MCF 10A (cell line): Measurements from ENCODE around the gene BCL7A. TPM values are rescaled to one million over a fixed set of nuclear protein-coding genes. Genes with fewer than 3 reads are reported as not detected.
"Not testable (repeated sequence)": the region's sequence is repeated elsewhere in the genome, so short reads cannot be mapped to it uniquely, and the experiment has no call there.

Experiments used
- BruUV-seq: library from RNA; stranded (reverse); fragments of 400-500 nt; replicated peaks from 2 replicates; lab custom pipeline; 2021; lab: Mats Ljungman, UMichigan
- CTCF ChIA-PET: fragments of 300-600 bp; sonication (Branson Sonifier 250); formaldehyde crosslinking; extraction: SDS; loops from one replicate; lab custom pipeline; 2021; ENCODE audit warnings: antibody characterized with exemption, inconsistent platforms; lab: Yijun Ruan, JAX
- POLR2A ChIA-PET: fragments of 300-600, 350-650 bp; sonication (Branson Sonifier 250); formaldehyde crosslinking; extraction: SDS; loops from one replicate; lab custom pipeline; 2020; ENCODE audit warnings: antibody characterized with exemption, inconsistent platforms; lab: Yijun Ruan, JAX
- DNase-seq: peaks from one replicate; pipeline ENCODE4 v3.0.0-alpha.2; 2018; ENCODE audit not compliant: unreplicated experiment
- H3K27ac Mint-ChIP-seq: one replicate; pipeline ENCODE4 v1.8.0; 2022; ENCODE audit warnings: mild to moderate bottlenecking, low read depth, mixed read lengths; ENCODE audit not compliant: unreplicated experiment
- H3K27me3 Mint-ChIP-seq: one replicate; pipeline ENCODE4 v1.8.0; 2022; ENCODE audit warnings: mixed read lengths; ENCODE audit not compliant: insufficient read depth, unreplicated experiment
- H3K36me3 Mint-ChIP-seq: one replicate; pipeline ENCODE4 v1.8.0; 2022; ENCODE audit warnings: mild to moderate bottlenecking, moderate library complexity, mixed read lengths; ENCODE audit not compliant: insufficient read depth, unreplicated experiment
- H3K4me1 Mint-ChIP-seq: one replicate; pipeline ENCODE4 v1.8.0; 2022; ENCODE audit warnings: mixed read lengths; ENCODE audit not compliant: insufficient read depth, unreplicated experiment
- H3K4me3 Mint-ChIP-seq: one replicate; pipeline ENCODE4 v1.8.0; 2022; ENCODE audit warnings: mild to moderate bottlenecking, moderate library complexity, mixed read lengths; ENCODE audit not compliant: unreplicated experiment
- H3K9me3 Mint-ChIP-seq: one replicate; pipeline ENCODE4 v1.8.0; 2022; ENCODE audit warnings: mixed read lengths; ENCODE audit not compliant: unreplicated experiment
- intact Hi-C: fragments of 100-400 bp; cut with micrococcal nuclease; formaldehyde crosslinking; loops from 2 replicates; pipeline ENCODE4 v1.14.1; 2022
- total RNA-seq: library from RNA; stranded (reverse); gene quantifications from 2 replicates; pipeline ENCODE4 v1.2.3, GENCODE V29; 2022
- TF ChIP-seq, protein P1 (sequence below): fragments of 200-600 bp; IDR thresholded peaks from one replicate; pipeline ENCODE4 v1.8.0; 2022; ENCODE audit warnings: antibody characterized with exemption, mild to moderate bottlenecking; ENCODE audit not compliant: unreplicated experiment

BCL7A gene
- total RNA-seq, 1 experiment from 2014 or later, result 18.1 TPM

GRCh38 chr12:122052285-122052684 is 30.6 kb downstream of the BCL7A start:
- Mint-ChIP-seq H3K27ac (peak overlapping the region; percentile 69), H3K36me3 (peaks cover 54% of the 10 kb centered on the region), H3K9me3 (no peaks in the 10 kb centered on the region), H3K4me3 (no peak overlapping the region), H3K27me3 (no peaks in the 10 kb centered on the region), H3K4me1 (no peaks in the 10 kb centered on the region)
- TF ChIP-seq, protein P1, sequence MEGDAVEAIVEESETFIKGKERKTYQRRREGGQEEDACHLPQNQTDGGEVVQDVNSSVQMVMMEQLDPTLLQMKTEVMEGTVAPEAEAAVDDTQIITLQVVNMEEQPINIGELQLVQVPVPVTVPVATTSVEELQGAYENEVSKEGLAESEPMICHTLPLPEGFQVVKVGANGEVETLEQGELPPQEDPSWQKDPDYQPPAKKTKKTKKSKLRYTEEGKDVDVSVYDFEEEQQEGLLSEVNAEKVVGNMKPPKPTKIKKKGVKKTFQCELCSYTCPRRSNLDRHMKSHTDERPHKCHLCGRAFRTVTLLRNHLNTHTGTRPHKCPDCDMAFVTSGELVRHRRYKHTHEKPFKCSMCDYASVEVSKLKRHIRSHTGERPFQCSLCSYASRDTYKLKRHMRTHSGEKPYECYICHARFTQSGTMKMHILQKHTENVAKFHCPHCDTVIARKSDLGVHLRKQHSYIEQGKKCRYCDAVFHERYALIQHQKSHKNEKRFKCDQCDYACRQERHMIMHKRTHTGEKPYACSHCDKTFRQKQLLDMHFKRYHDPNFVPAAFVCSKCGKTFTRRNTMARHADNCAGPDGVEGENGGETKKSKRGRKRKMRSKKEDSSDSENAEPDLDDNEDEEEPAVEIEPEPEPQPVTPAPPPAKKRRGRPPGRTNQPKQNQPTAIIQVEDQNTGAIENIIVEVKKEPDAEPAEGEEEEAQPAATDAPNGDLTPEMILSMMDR, result no peak
- no TSS peak for BruUV-seq
- ChIA-PET POLR2A (interaction anchor here (0.9 kb wide), 1 partner anchor 28 kb away, joined by 3 read pairs; no protein-coding TSS in a partner anchor), CTCF (interaction anchor here (0.6 to 5.5 kb wide), 5 partner anchors 16 to 140 kb away, joined by 3 to 40 read pairs (median 5); no protein-coding TSS in a partner anchor)
- intact Hi-C loops, result no loop called here
- no peak for DNase-seq

DNA sequence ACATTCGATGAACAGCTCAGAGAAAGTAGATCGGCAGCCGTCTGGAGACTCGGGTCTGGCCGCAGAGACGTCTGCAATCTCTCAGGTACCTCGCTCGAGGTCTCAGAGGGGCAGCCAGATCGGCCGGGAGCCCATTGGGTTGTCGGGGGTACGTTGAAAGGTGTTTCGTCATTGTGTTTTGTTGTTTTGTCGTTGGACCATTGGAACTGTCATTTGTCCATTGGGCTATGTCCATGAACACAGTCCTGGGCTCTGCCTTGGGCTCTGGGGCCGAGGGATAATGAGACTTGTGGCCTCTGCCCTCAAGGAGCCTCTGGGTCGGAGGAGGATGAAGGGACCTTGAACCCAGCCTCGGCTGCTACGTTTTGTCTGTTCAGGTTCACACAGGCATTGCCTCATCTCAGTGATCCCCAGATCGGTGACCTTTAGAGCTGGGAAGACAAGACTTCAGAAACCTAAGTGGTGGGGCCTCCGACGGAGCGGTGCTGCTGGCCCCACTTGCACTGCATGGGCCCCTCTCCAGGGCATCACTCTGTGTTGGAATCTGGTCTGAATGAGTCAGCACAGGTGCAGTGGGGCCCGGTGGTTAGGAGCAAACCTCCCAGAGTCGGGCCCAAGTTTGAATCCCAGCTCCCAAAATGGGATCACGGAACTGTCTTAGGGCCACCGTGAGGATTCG is 33.3 kb downstream of the BCL7A start:
- ChIA-PET POLR2A (interaction anchor here (0.7 to 1.5 kb wide), 4 partner anchors 23 to 112 kb away, joined by 3 to 5 read pairs (median 4); partner anchors contain the start of gene MLXIP), CTCF (interaction anchor here (0.6 to 3.6 kb wide), 25 partner anchors 8 to 157 kb away, joined by 3 to 68 read pairs (median 5); no protein-coding TSS in a partner anchor)
- Mint-ChIP-seq H3K36me3 (peaks cover 51% of the 10 kb centered on the region), H3K27ac (no peak overlapping the region), H3K9me3 (no peaks in the 10 kb centered on the region), H3K4me1 (no peaks in the 10 kb centered on the region), H3K4me3 (no peak overlapping the region), H3K27me3 (no peaks in the 10 kb centered on the region)
- TF ChIP-seq, protein P1, result no peak
- BruUV-seq, result no TSS peak
- no peak for DNase-seq
- intact Hi-C loops, result loop anchor here (1.0 to 2.0 kb wide), 3 partner anchors 68 to 136 kb away; no protein-coding TSS in a partner anchor

GRCh38 chr12:122056406-122056805 is 34.7 kb downstream of the BCL7A start:
- BruUV-seq, intact Hi-C loops, H3K9me3 Mint-ChIP-seq, H3K27ac Mint-ChIP-seq, H3K27me3 Mint-ChIP-seq, DNase-seq, H3K4me3 Mint-ChIP-seq, H3K4me1 Mint-ChIP-seq, POLR2A ChIA-PET: not testable (repeated sequence)
- peaks cover 57% of the 10 kb centered on the region for H3K36me3 Mint-ChIP-seq
- CTCF ChIA-PET, result interaction anchor here (0.6 to 3.6 kb wide), 5 partner anchors 66 to 134 kb away, joined by 3 to 68 read pairs (median 5); no protein-coding TSS in a partner anchor

- ChIA-PET CTCF (interaction anchor here (0.9 to 2.6 kb wide), 3 partner anchors 41 to 133 kb away, joined by 3 to 12 read pairs (median 5); no protein-coding TSS in a partner anchor), POLR2A (no interaction called here)
- Mint-ChIP-seq H3K9me3 (no peaks in the 10 kb centered on the region), H3K4me3 (no peak overlapping the region), H3K27me3 (no peaks in the 10 kb centered on the region), H3K27ac (no peak overlapping the region), H3K36me3 (peaks cover 56% of the 10 kb centered on the region), H3K4me1 (no peaks in the 10 kb centered on the region)
- no peak for DNase-seq
- intact Hi-C loops, result no loop called here
- TF ChIP-seq, protein P1, result no peak
- BruUV-seq, result no TSS peak
Measured at GRCh38 chr12:122057007-122057735, 35.5 kb downstream of the BCL7A start.
